NCI-H460 (cell line): Measurements from ENCODE around the gene APMAP. TPM values are rescaled to one million over a fixed set of nuclear protein-coding genes. Genes with fewer than 3 reads are reported as not detected.
A peak's percentile ranks its signal among the peaks of the same experiment; 100 is the strongest.
"Not testable (repeated sequence)": the region's sequence is repeated elsewhere in the genome, so short reads cannot be mapped to it uniquely, and the experiment has no call there.

Experiments used
- DNase-seq: peaks from one replicate; pipeline ENCODE4 v3.0.0-alpha.2; 2016; ENCODE audit warnings: low read depth; ENCODE audit errors: extremely low read depth
- total RNA-seq: library from RNA; depleted of rRNA; stranded (reverse); fragments of >200 nt; shearing (Covaris generic); gene quantifications from 2 replicates; pipeline ENCODE4 v1.2.3, GENCODE V29; 2014

Gene APMAP
- total RNA-seq, 1 experiment from 2014 or later = 121 TPM

GRCh38 chr20:24936526-24937407 is 55.8 kb downstream of the APMAP start:
- DNase-seq = no peak

- DNase-seq = no peak
Observed at GRCh38 chr20:24935766-24936525, 56.6 kb downstream of the APMAP start.

GRCh38 chr20:24935140-24935539 is 57.4 kb downstream of the APMAP start:
- no peak for DNase-seq

- DNase-seq = no peak
Observed at GRCh38 chr20:24934716-24935115, 57.8 kb downstream of the APMAP start.

GRCh38 chr20:24934101-24934661 is 58.4 kb downstream of the APMAP start:
- no peak for DNase-seq

- no peak for DNase-seq
Observed at GRCh38 chr20:24933266-24933908, 59.2 kb downstream of the APMAP start.

GRCh38 chr20:24931893-24932292 is 60.7 kb downstream of the APMAP start:
- not testable (repeated sequence) for DNase-seq

- not testable (repeated sequence) for DNase-seq
Observed at GRCh38 chr20:24930724-24931688, 61.5 kb downstream of the APMAP start.

GRCh38 chr20:24929867-24930723 is 62.5 kb downstream of the APMAP start:
- DNase-seq = not testable (repeated sequence)

GRCh38 chr20:24929259-24929658 is 63.3 kb downstream of the APMAP start:
- DNase-seq = not testable (repeated sequence)

GRCh38 chr20:24920706-24921105 is 71.8 kb downstream of the APMAP start:
- not testable (repeated sequence) for DNase-seq

GRCh38 chr20:24919665-24920064 is 72.9 kb downstream of the APMAP start:
- not testable (repeated sequence) for DNase-seq

- DNase-seq = no peak
Observed at GRCh38 chr20:24918579-24919566, 73.7 kb downstream of the APMAP start.

GRCh38 chr20:24917797-24918578 is 74.6 kb downstream of the APMAP start:
- DNase-seq = peak; percentile 53

GRCh38 chr20:24917056-24917455 is 75.5 kb downstream of the APMAP start:
- DNase-seq = no peak

GRCh38 chr20:24916412-24916811 is 76.1 kb downstream of the APMAP start:
- no peak for DNase-seq

GRCh38 chr20:24915892-24916291 is 76.7 kb downstream of the APMAP start:
- no peak for DNase-seq
